H1 (cell line): ENCODE data around the gene ELMO2. TPM values are rescaled to one million over a fixed set of nuclear protein-coding genes. Genes with fewer than 3 reads are reported as not detected.

Experiments
- BACH1 ChIP-seq: IDR thresholded peaks from 2 replicates; pipeline ENCODE4 v1.6.1; 2012; ENCODE audit warnings: low read length, improper control_type of control experiment
- CBX5 ChIP-seq: fragments of 300-800, 300-1000 bp; sonication (generic); IDR thresholded peaks from 2 replicates; pipeline ENCODE4 v1.7.1; 2016; ENCODE audit warnings: antibody characterized with exemption, low read length, low read depth
- CHD7 ChIP-seq: fragments of 300-600 bp; sonication (generic); IDR thresholded peaks from 2 replicates; pipeline ENCODE4 v1.7.1; 2012; ENCODE audit warnings: low read length, moderate library complexity, mild to moderate bottlenecking, inconsistent platforms; ENCODE audit not compliant: insufficient replicate concordance
- HDAC2 ChIP-seq, 2 experiments: fragments of 300-600 bp in 1 of 2; sonication (generic) in 1 of 2; IDR thresholded peaks; 2 replicates each; pipeline ENCODE4 v1.6.1; 2011 to 2012; ENCODE audit warnings: low read depth in 2 of 2, low read length in 2 of 2, mild to moderate bottlenecking in 2 of 2, moderate library complexity in 2 of 2, borderline replicate concordance in 1 of 2, inconsistent platforms in 1 of 2
- RAD21 ChIP-seq, 2 experiments: IDR thresholded peaks in 1 of 2; conservative IDR thresholded peaks in 1 of 2; 2 replicates each; pipeline ENCODE4 v1.6.1; 2011; ENCODE audit warnings: low read depth in 2 of 2, low read length in 2 of 2, improper control_type of control experiment in 1 of 2, inconsistent platforms in 1 of 2, mild to moderate bottlenecking in 1 of 2, moderate library complexity in 1 of 2
- SIX5 ChIP-seq: IDR thresholded peaks from 2 replicates; pipeline ENCODE4 v1.6.1; 2011; ENCODE audit warnings: mild to moderate bottlenecking, low read depth, low read length
- ZNF274 ChIP-seq: IDR thresholded peaks from 2 replicates; pipeline ENCODE4 v1.7.0; 2012; ENCODE audit warnings: low read length, borderline replicate concordance; ENCODE audit errors: extremely low read depth
- polyA plus RNA-seq, 7 experiments: library from polyadenylated mRNA; depleted of rRNA in 3 of 7; stranded (reverse) in 5 of 7; unstranded in 2 of 7; fragments of >200 nt in 5 of 7; fragments of 200-250 nt in 2 of 7; gene quantifications; 1 replicate in 5 of 7; 2 replicates in 1 of 7; 4 replicates in 1 of 7; pipeline versions ENCODE4 v1.2.1 to v1.2.3, GENCODE V29; 2011 to 2013; ENCODE audit warnings: missing spikeins in 2 of 7, mixed read lengths in 2 of 7
- total RNA-seq: library from RNA; stranded (reverse); fragmentation: NEBNext Ultra II Directional; extraction: Animal tissue kit (Norgen Biotek cat#: 25700); gene quantifications from 2 replicates; pipeline ENCODE4 v1.2.1, GENCODE V29; 2021

Gene ELMO2
- total and polyA plus RNA-seq, 2 of the 8 experiments (the other 6 are each of a cell fraction or from before 2014, with no cell fraction given), result 34.3 to 39.7 TPM

- TF ChIP-seq CHD7, result no peak
- TF ChIP-seq CBX5, result no peak
- no peak for TF ChIP-seq HDAC2 (IDR thresholded peaks at IDR 0.05; ENCODE audit: borderline replicate concordance in 1 of 2, low read depth in 2 of 2, low read length in 2 of 2)
- TF ChIP-seq ZNF274, result no peak
- TF ChIP-seq RAD21 (IDR thresholded peaks at IDR 0.05 in 1 of 2, conservative IDR thresholded peaks at IDR 0.05 in 1 of 2; ENCODE audit: low read depth in 2 of 2, low read length in 2 of 2), result no peak
- TF ChIP-seq BACH1, result no peak
- no peak for TF ChIP-seq SIX5
Observed at GRCh38 chr20:46455729-46456128, 49.3 kb upstream of the ELMO2 start (continued).
